ENCODE measurements around the gene NBEA.

NBEA gene

DNA sequence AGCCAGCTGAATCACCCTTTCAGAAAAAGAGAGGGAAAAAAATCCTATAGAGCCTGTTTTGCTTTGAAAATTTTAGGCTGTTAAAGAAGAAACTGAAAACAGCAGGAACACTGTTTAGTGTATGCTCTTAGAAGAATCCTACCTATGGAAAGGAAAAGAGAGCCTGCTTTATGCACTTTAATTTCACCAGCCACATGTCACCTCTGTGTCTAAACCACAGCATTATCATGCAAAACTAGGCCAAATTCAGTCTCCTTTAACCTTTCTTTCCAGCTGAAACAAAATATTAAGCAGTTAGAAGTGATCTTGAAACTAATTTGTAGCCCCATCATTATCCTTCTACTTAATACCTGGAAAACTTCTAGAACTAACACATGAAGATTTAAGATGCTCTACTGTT lies 631.6 kb downstream of the NBEA start:
- DNase-seq (ENCODE audit: low spot score), result no peak

GRCh38 chr13:35592457-35592856 lies 650.4 kb downstream of the NBEA start:
- no peak for DNase-seq (ENCODE audit: low spot score)

- no peak for DNase-seq (ENCODE audit: low spot score)
These were observed 651.6 kb downstream of the NBEA start for GRCh38 chr13:35593651-35594050.

GRCh38 chr13:35594096-35594495 lies 652.0 kb downstream of the NBEA start:
- DNase-seq (ENCODE audit: low spot score), result no peak

GRCh38 chr13:35595181-35595580 lies 653.1 kb downstream of the NBEA start:
- DNase-seq (ENCODE audit: low spot score), result no peak

DNA sequence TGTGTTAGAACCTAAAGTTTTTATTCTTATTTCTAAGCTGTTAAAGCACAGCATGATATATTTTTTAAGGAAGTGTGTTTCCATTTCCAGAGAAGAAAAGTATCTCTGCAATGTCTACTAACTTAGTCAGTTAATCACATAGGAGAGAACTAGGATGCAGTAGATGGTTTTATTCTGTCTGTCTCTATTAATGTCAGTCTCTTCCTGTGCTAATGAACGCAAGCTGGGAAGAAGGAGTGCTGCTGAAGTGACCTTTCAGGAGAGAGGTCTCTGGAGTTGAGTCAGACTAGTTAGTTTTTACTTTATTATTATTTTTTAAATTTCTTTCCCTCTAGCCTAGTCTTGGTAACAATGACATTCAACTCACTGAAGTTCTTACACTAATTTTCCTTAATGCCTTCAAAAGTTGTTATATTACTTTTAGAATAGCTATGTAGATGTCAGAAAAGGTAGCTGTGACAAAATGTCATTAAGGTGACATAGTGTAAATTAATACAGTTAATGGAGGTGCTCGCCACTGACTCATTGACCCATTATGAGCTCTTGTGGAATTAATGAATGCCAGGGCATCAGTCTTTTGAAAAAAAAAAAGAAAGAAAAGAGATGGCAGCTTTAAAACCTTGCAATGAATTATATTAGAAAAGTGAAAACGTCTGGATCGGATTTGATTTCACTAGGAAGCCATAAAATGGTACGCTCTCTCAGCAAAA lies 654.4 kb downstream of the NBEA start:
- DNase-seq (ENCODE audit: low spot score), result no peak

DNA sequence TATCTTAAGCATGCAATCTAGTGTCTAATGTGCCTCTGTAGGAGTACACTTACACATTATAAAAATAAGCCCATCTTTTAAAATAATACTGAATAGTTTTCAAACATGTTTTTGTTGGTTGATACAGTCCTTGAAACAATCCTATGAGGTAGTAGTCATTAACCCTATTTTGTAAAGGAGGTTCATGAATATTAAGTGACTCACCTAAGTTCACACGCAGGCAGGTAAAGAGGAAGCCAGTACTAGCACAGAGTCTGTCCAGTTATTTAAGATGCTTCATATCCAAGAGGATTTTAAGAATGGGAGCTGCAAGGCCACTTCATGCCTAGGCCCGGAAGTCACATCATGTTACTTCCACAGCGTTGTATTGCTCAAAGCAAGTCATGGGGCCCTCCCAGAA lies 655.4 kb downstream of the NBEA start:
- DNase-seq (ENCODE audit: low spot score), result no peak

DNA sequence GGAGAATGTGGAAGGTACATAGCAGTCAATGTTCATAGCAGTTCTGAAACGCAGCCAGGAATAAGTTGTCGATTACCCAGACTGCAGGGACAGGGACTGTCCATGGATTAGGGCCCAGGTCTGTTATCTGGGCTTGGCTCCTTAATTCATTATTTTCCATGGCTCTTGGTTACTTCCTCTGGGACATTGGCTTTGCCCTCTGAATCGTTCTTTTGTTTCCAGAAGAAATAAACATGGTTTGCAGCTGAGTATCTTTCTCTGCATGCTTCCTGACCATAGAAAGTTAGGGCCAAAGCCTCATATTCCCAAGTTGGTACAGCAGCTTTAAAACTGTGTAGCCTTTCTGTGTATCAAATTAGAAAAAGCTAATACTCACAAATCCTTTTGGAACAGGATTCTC lies 656.2 kb downstream of the NBEA start:
- DNase-seq (ENCODE audit: low spot score), result no peak

DNA sequence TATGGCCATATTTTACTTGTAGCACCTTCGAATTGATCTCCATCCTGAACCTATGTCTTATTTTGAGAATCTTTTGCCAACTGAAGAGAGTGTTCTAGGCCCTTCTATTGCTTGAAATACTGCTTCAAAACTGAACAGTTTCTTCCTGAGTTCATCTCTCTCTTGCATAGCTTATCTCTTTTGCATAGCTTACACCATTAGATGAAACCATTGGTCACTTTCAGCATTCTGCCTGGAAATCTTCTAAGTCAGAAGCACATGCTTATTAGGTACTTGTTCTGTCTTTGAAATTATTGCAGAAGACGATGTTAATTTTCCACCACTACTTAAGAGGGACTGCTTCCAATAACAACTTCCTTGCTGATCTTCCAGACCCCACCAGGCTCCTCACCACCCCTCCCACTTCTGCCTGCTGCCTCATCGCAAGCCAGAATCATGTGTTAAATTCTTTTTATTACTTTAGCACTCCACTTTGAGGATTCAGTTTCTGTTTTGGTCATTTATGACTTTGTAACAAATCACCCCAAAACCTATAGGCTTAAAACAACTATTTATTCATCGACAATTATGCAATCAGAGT lies 656.8 kb downstream of the NBEA start:
- no peak for DNase-seq (ENCODE audit: low spot score)

GRCh38 chr13:35599384-35599783 lies 657.3 kb downstream of the NBEA start:
- no peak for DNase-seq (ENCODE audit: low spot score)

DNA sequence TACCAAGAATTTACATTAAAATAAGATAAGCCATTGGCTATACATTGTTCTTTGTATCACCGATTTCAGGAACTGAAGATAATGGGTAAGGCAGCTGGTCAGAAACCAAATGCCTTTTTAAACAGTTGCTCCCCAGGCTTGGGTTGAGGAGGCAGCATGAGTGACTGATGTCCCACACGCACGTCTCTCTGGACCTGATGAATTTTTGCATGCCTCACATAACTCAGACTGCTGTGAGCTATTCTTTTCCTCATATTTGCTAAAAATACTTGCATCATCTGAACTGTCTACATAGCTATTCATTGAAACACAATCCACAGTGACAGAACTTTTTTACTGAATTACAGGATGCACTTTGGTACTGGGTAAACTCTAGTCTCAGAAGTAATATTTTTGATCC lies 658.1 kb downstream of the NBEA start:
- DNase-seq (ENCODE audit: low spot score), result peak; percentile 6

GRCh38 chr13:35603593-35604285 lies 661.7 kb downstream of the NBEA start:
- no peak for DNase-seq (ENCODE audit: low spot score)

DNA sequence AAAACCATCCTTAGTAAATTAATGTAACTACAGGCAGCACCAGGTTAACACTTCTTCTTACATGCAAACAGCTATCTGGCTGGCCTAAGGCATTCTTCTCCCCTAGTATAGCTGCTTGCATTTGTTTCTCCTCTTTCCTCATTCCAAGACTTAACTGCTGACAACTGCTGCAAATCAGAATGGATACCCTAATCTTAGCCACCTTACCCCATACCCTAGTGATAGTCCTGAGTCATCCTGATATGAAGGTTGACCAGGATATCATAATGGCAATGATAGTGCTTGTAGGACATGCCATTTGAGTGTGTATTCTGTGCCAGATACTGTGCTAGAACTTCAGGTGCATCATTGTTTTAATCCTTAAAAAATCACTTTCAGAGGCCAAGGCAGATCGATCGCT lies 672.6 kb downstream of the NBEA start:
- DNase-seq (ENCODE audit: low spot score), result no peak

DNA sequence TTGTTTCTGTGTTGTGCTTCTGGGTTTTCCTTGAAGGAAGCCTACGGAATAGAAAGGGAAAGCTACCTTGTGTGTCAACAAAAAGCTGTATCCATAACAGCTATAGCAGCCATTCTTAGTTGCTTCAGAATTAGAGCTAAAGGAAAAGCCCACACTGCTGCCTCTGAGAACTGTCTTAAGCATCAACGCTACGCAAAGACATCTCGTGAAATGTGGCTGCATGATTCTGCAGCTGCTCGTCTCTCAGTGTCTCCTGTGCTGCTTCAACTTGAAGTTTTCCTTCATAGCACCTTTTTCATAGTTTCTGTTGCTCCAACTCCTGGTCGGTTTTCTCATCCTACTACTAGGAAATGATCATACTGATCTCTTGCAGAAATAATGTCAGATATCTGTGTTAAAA lies 675.4 kb downstream of the NBEA start:
- DNase-seq (ENCODE audit: low spot score), result no peak

- no peak for DNase-seq (ENCODE audit: low spot score)
These were observed 676.6 kb downstream of the NBEA start for GRCh38 chr13:35618565-35619083.

- peak; percentile 85 for DNase-seq (ENCODE audit: low spot score)
These were observed 679.9 kb downstream of the NBEA start for GRCh38 chr13:35621989-35622388.

- no peak for DNase-seq (ENCODE audit: low spot score)
These were observed 687.0 kb downstream of the NBEA start for GRCh38 chr13:35629026-35629425.

GRCh38 chr13:35630551-35631275 lies 688.6 kb downstream of the NBEA start:
- DNase-seq (ENCODE audit: low spot score), result peak; percentile 73

- no peak for DNase-seq (ENCODE audit: low spot score)
These were observed 689.6 kb downstream of the NBEA start for GRCh38 chr13:35631666-35632065.

DNA sequence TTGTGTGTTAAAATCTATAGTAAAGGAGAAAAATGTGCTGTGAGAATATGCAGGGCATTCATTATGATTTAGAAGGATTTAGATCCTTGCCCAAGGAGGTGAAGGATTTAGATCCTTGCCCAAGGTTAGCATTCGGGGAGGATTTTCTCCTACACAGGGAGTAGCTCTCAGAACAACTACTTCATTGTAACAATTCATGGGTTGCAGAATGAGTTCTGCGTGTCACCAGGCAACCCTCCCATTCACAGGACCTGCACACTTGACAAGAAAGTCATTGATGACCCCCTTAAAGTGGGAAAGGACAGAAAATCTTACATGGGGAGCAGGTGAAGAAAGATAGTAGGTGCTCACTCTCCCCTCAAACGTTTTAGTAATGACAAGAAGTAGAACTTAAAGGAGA lies 701.6 kb downstream of the NBEA start:
- DNase-seq (ENCODE audit: low spot score), result no peak

GRCh38 chr13:35646056-35646774 lies 704.1 kb downstream of the NBEA start:
- DNase-seq (ENCODE audit: low spot score), result no peak

GRCh38 chr13:35648201-35648600 lies 706.1 kb downstream of the NBEA start:
- no peak for DNase-seq (ENCODE audit: low spot score)
